PC-9 (cell line): ENCODE results near the gene LONP1. TPM values are rescaled to one million over a fixed set of nuclear protein-coding genes. Genes with fewer than 3 reads are reported as not detected.

Experiments used
- BruUV-seq: library from RNA; stranded (reverse); fragments of 400-500 nt; replicated peaks from 2 replicates; lab custom pipeline; 2021; lab: Mats Ljungman, UMichigan
- CTCF ChIA-PET: fragments of 300-600 bp; sonication (Branson Sonifier 250); formaldehyde crosslinking; loops from one replicate; lab custom pipeline; 2022; ENCODE audit warnings: antibody characterized with exemption; lab: Charles Lee
- POLR2A ChIA-PET: fragments of 300-600 bp; sonication (Branson Sonifier 250); formaldehyde crosslinking; loops from one replicate; lab custom pipeline; 2022; ENCODE audit warnings: antibody characterized with exemption; ENCODE audit not compliant: unreplicated experiment; lab: Charles Lee
- DNase-seq, 2 experiments: peaks; one replicate each; pipeline versions ENCODE4 v3.0.0 to v3.0.0-alpha.2; 2015 to 2022; ENCODE audit warnings: mixed read lengths in 1 of 2
- H2AFZ ChIP-seq: fragments of 200-600 bp; sonication (generic); 2 replicates; pipeline ENCODE4 v1.8.1; 2017; ENCODE audit warnings: antibody characterized with exemption
- H3F3A ChIP-seq: fragments of 200-600 bp; sonication (generic); 2 replicates; pipeline ENCODE4 v1.8.1; 2017; ENCODE audit warnings: antibody characterized with exemption, mild to moderate bottlenecking, low read depth; ENCODE audit not compliant: insufficient read depth
- H3K27ac ChIP-seq: fragments of 200-600 bp; sonication (generic); 2 replicates; pipeline ENCODE4 v1.6.1; 2016; ENCODE audit warnings: mixed run types
- H3K27me3 ChIP-seq: fragments of 200-600 bp; sonication (generic); 2 replicates; pipeline ENCODE4 v1.6.1; 2016; ENCODE audit warnings: low read depth, mixed run types; ENCODE audit not compliant: insufficient read depth
- H3K36me3 ChIP-seq: fragments of 200-600 bp; sonication (generic); 2 replicates; pipeline ENCODE4 v1.6.1; 2016; ENCODE audit warnings: low read depth, mixed run types
- H3K4me1 ChIP-seq: fragments of 200-600 bp; sonication (generic); replicated peaks from 2 replicates; pipeline ENCODE4 v1.6.1; 2016; ENCODE audit warnings: mixed run types; ENCODE audit not compliant: insufficient read depth
- H3K4me2 ChIP-seq: fragments of 200-600 bp; sonication (generic); 2 replicates; pipeline ENCODE4 v1.6.1; 2017; ENCODE audit warnings: mixed run types
- H3K4me3 ChIP-seq: fragments of 200-600 bp; sonication (generic); 2 replicates; pipeline ENCODE4 v1.6.1; 2016; ENCODE audit warnings: mixed run types
- H3K79me2 ChIP-seq: fragments of 200-600 bp; sonication (generic); 2 replicates; pipeline ENCODE4 v1.6.1; 2017; ENCODE audit warnings: low read depth, mixed run types
- H3K9me2 ChIP-seq: fragments of 200-600 bp; sonication (generic); 2 replicates; pipeline ENCODE4 v1.8.1; 2017; ENCODE audit warnings: mild to moderate bottlenecking; ENCODE audit not compliant: insufficient read depth
- H3K9me3 ChIP-seq: fragments of 200-600 bp; sonication (generic); 2 replicates; pipeline ENCODE4 v1.8.1; 2016; ENCODE audit warnings: low read depth; ENCODE audit not compliant: insufficient read depth
- H4K20me1 ChIP-seq: fragments of 200-600 bp; sonication (generic); 2 replicates; pipeline ENCODE4 v1.8.1; 2017; ENCODE audit not compliant: insufficient read depth
- CTCF ChIP-seq: fragments of 200-600 bp; sonication (generic); conservative IDR thresholded peaks from 2 replicates; pipeline ENCODE4 v1.6.1; 2017; ENCODE audit warnings: mixed run types, antibody characterized with exemption, mild to moderate bottlenecking, moderate library complexity
- EZH2 ChIP-seq: fragments of 200-600 bp; sonication (generic); IDR thresholded peaks from 2 replicates; pipeline ENCODE4 v1.8.0; 2017; ENCODE audit warnings: antibody characterized with exemption, low read depth
- intact Hi-C: fragments of 100-400 bp; cut with micrococcal nuclease; formaldehyde crosslinking; loops from one replicate; pipeline ENCODE4 v1.10.0; 2022; ENCODE audit not compliant: unreplicated experiment
- total RNA-seq: library from RNA; stranded (reverse); gene quantifications from 2 replicates; pipeline ENCODE4 v1.2.3, GENCODE V29; 2021

The LONP1 gene
- total RNA-seq, 1 experiment from 2014 or later: 78.2 TPM

DNA sequence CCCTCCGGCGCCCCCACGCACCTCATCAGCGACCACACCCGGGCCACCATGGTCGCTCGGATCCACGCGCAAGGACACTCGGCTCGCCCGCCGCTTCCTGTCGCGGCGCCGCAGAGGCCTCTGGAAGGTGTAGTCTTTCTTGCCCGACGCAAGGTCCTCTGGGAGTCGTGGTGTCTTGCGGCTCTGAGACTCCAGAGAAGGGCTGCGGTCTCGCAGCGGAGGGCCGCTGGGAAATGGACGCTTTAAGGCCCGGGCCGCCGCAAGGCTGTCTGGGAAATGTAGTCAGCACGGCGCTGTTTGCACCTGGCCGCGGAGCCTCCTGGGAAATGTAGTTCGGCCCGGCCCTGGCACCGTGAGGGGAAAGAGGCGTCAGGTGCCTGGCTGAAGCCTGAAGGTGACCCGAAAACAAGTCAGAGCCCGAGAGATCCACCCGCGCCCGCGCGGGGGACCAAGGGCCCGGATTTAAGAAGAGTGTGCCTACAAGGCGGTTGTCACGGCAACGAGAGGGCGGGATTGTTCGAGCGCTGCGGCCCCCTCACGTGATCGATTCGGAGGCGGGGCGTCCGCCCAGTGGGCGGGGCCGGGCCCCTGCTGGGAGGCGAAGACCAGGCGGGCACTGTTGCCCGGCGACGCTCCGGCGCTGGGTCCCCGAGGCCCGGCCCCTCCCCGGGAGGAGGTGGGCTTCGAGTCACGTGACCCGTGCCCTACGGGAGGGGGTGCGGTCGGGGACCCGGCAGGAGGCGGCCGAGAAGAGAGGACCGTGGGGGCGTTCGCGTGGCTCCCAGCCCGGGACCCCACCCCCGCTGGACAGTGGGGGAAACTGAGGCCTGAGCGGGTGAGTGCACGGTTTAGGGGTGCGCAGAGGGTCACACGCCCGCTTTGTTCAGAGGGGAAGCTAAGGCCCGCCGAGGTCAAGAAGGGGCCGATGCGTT is 39.2 kb downstream of the LONP1 start, which contains the start of the genes HSD11B1L and MICOS13:
Gene HSD11B1L (plus strand): TSS at position 591 of the 932 bp plus-strand sequence. CDS start 3,806 bp downstream, outside the sequence.
Gene MICOS13 (minus strand): TSS at position 80 of the 932 bp plus-strand sequence. CDS start 30 bp downstream, at position 50.
- Histone ChIP-seq H3F3A (no peaks in the 10 kb centered on the region), H3K4me3 (peak within 1 kb of the TSS; percentile 99), H3K4me1 (no peaks in the 10 kb centered on the region), H3K9me3 (no peaks in the 10 kb centered on the region), H2AFZ (peak within 1 kb of the TSS; percentile 91), H3K79me2 (peaks cover 9% of the 10 kb centered on the region), H4K20me1 (no peaks in the 10 kb centered on the region), H3K27ac (0 out of 2 replicates have a peak within 1 kb of the TSS, but pooled peaks have one; percentile 49), H3K36me3 (no peaks in the 10 kb centered on the region), H3K9me2 (no peaks in the 10 kb centered on the region), H3K4me2 (peak within 1 kb of the TSS; percentile 85), H3K27me3 (no peaks in the 10 kb centered on the region)
- TF ChIP-seq EZH2: no peak
- ChIA-PET POLR2A (interaction anchor here (0.7 kb wide), 1 partner anchor 354 kb away, joined by 3 read pairs; no protein-coding TSS in a partner anchor), CTCF (no interaction called here)
- intact Hi-C loops: loop anchor here (2.0 kb wide), 2 partner anchors 58 to 110 kb away; partner anchors contain the start of genes DUS3L, SAFB and SAFB2
- BruUV-seq: TSS peak; percentile 17
- peak; percentile 90 to 93 for DNase-seq

DNA sequence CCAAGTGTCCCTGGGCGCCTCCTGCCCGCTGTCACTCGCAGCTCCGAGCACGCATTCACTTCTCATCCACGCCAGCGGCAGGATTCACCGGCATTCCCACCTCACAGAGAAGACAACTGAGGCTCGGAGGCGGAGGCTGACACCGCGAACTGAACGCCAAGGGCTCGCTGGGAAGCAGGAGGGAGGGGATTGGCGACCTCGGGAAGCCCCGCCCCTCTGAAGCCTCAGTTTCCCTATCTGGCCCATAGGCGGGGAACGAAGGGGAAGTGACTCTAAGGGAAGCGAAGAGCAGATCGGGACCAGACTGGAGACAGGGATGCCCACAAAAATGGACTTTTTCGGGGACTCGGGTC is 39.9 kb downstream of the LONP1 start:
- ChIA-PET CTCF (no interaction called here), POLR2A (interaction anchor here (0.7 kb wide), 1 partner anchor 353 kb away, joined by 3 read pairs; no protein-coding TSS in a partner anchor)
- Histone ChIP-seq H3K4me3 (peak overlapping the region; percentile 99), H2AFZ (peak overlapping the region; percentile 91), H3K27ac (0 out of 2 replicates have a peak overlapping the region, but pooled peaks have one; percentile 49), H4K20me1 (no peaks in the 10 kb centered on the region), H3K9me3 (no peaks in the 10 kb centered on the region), H3F3A (no peaks in the 10 kb centered on the region), H3K27me3 (no peaks in the 10 kb centered on the region), H3K4me1 (no peaks in the 10 kb centered on the region), H3K36me3 (no peaks in the 10 kb centered on the region), H3K4me2 (peak overlapping the region; percentile 85), H3K79me2 (peaks cover 9% of the 10 kb centered on the region), H3K9me2 (no peaks in the 10 kb centered on the region)
- BruUV-seq: TSS peak; percentile 66
- intact Hi-C loops: loop anchor here (2.0 kb wide), 2 partner anchors 57 to 111 kb away; partner anchors contain the start of genes DUS3L, SAFB and SAFB2
- DNase-seq: no peak
- TF ChIP-seq CTCF (no peak), EZH2 (no peak)

DNA sequence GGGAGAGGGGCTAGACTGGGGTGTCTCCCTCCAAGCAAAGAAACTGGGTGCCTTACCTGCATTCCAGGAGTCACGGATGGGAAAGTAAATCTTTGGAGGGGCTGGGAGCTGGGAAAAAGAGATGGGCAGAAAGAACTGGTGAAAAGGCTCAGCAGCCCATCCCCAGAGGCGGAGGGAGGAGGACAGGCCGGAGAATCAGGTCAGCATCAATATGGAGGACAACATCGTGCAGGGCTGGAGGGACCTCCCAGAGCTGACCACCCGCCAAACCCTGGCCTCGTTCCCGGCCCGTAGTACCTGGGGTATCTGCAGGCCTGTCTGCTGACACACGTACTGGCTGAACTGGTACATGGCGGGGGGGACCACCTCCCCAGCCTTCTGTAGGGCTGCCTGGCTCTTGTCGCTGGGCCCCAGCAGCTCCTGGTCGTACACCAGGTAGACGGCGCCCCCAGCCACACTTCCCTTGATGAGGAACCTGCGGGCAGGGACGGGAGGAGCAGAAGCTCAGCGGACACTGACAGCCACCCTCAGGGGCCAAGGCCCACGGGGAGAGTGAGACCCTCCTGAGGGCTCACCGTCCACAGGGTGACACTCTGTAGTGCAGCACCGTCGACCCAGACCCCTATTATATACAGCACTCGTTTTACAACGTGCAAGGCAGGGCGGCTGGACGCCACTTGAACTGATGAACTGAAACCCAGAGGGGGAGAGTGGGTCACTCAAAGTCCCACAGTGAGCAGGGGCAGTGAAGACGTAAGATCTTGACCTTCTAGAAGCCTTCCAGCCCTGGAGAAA is 40.5 kb downstream of the LONP1 start:
- no peak overlapping the region for H3K27ac ChIP-seq
- no peaks in the 10 kb centered on the region for H3K36me3 ChIP-seq
- H3K4me1 ChIP-seq: no peaks in the 10 kb centered on the region
- H3K9me2 ChIP-seq: no peaks in the 10 kb centered on the region
- intact Hi-C loops: loop anchor here (2.0 kb wide), 2 partner anchors 57 to 111 kb away; partner anchors contain the start of genes DUS3L, SAFB and SAFB2
- H3F3A ChIP-seq: no peaks in the 10 kb centered on the region
- peak overlapping the region; percentile 85 for H3K4me2 ChIP-seq
- no peaks in the 10 kb centered on the region for H3K9me3 ChIP-seq
- H3K27me3 ChIP-seq: no peaks in the 10 kb centered on the region
- ChIA-PET POLR2A (interaction anchor here (0.6 to 0.7 kb wide), 2 partner anchors 11 to 353 kb away, joined by 3 to 4 read pairs; partner anchors contain the start of gene RPL36), CTCF (no interaction called here)
- H3K79me2 ChIP-seq: peaks cover 9% of the 10 kb centered on the region
- H4K20me1 ChIP-seq: no peaks in the 10 kb centered on the region
- no TSS peak for BruUV-seq
- peak overlapping the region; percentile 91 for H2AFZ ChIP-seq
- no peak for DNase-seq
- no peak for TF ChIP-seq CTCF
- TF ChIP-seq EZH2: no peak
- H3K4me3 ChIP-seq: peak overlapping the region; percentile 99
